ENCODE data around the gene WDFY2.
A peak's percentile ranks its signal among the peaks of the same experiment; 100 is the strongest.

The WDFY2 gene

GRCh38 chr13:51795419-51795818 is 211.2 kb downstream of the WDFY2 start:
- DNase-seq (ENCODE audit: low read depth, low spot score), result no peak

GRCh38 chr13:51796546-51796945 is 212.3 kb downstream of the WDFY2 start:
- DNase-seq (ENCODE audit: low read depth, low spot score), result no peak

- no peak for DNase-seq (ENCODE audit: low read depth, low spot score)
Observed at GRCh38 chr13:51797664-51798488, 213.6 kb downstream of the WDFY2 start.

GRCh38 chr13:51799261-51799660 is 215.0 kb downstream of the WDFY2 start:
- no peak for DNase-seq (ENCODE audit: low read depth, low spot score)

- DNase-seq (ENCODE audit: low read depth, low spot score), result no peak
Observed at GRCh38 chr13:51800486-51800885, 216.2 kb downstream of the WDFY2 start.

- no peak for DNase-seq (ENCODE audit: low read depth, low spot score)
Observed at GRCh38 chr13:51801631-51802099, 217.4 kb downstream of the WDFY2 start.

GRCh38 chr13:51802631-51803418 is 218.6 kb downstream of the WDFY2 start:
- DNase-seq (ENCODE audit: low read depth, low spot score), result no peak

GRCh38 chr13:51803422-51804294 is 219.4 kb downstream of the WDFY2 start, which contains the start of gene DHRS12:
TSS of gene DHRS12 (minus strand) at chr13:51804163. CDS start at chr13:51799659, 4,504 bp downstream.
- DNase-seq (ENCODE audit: low read depth, low spot score), result peak; percentile 56

GRCh38 chr13:51804295-51805172 is 220.3 kb downstream of the WDFY2 start:
- DNase-seq (ENCODE audit: low read depth, low spot score), result no peak

- DNase-seq (ENCODE audit: low read depth, low spot score), result no peak
Observed at GRCh38 chr13:51805313-51805712, 221.1 kb downstream of the WDFY2 start.

GRCh38 chr13:51805925-51806324 is 221.7 kb downstream of the WDFY2 start:
- DNase-seq (ENCODE audit: low read depth, low spot score), result no peak

- DNase-seq (ENCODE audit: low read depth, low spot score), result no peak
Observed at GRCh38 chr13:51806566-51806965, 222.3 kb downstream of the WDFY2 start.

GRCh38 chr13:51807041-51807440 is 222.8 kb downstream of the WDFY2 start:
- DNase-seq (ENCODE audit: low read depth, low spot score), result no peak

- DNase-seq (ENCODE audit: low read depth, low spot score), result no peak
Observed at GRCh38 chr13:51808811-51809210, 224.5 kb downstream of the WDFY2 start.

- DNase-seq (ENCODE audit: low read depth, low spot score), result no peak
Observed at GRCh38 chr13:51811046-51811445, 226.8 kb downstream of the WDFY2 start.

- no peak for DNase-seq (ENCODE audit: low read depth, low spot score)
Observed at GRCh38 chr13:51811920-51812451, 227.7 kb downstream of the WDFY2 start.

- no peak for DNase-seq (ENCODE audit: low read depth, low spot score)
Observed at GRCh38 chr13:51814071-51814470, 229.8 kb downstream of the WDFY2 start.

- DNase-seq (ENCODE audit: low read depth, low spot score), result no peak
Observed at GRCh38 chr13:51814825-51815650, 230.8 kb downstream of the WDFY2 start.

- DNase-seq (ENCODE audit: low read depth, low spot score), result no peak
Observed at GRCh38 chr13:51815848-51816247, 231.6 kb downstream of the WDFY2 start.
